Endothelial cell of umbilical vein (primary cell): ENCODE measurements around the gene C16orf95.

Experiments used
- CTCF ChIP-seq, 2 donors: IDR thresholded peaks; 1 replicate in 1 of 2; 2 replicates in 1 of 2; pipeline ENCODE4 v1.5.1; 2011; ENCODE audit warnings: low read length in 2 of 2, mild to moderate bottlenecking in 2 of 2, moderate library complexity in 2 of 2, control low read depth in 1 of 2, inconsistent platforms in 1 of 2, low read depth in 1 of 2; ENCODE audit not compliant: insufficient read depth in 1 of 2; ENCODE audit errors: extremely low read depth in 1 of 2
- EZH2 ChIP-seq: IDR thresholded peaks from 2 replicates; pipeline ENCODE4 v1.6.1; 2012; ENCODE audit warnings: borderline replicate concordance, low read depth, mild to moderate bottlenecking, moderate library complexity, low read length, inconsistent platforms; ENCODE audit not compliant: severe bottlenecking
- JUN ChIP-seq: IDR thresholded peaks from 2 replicates; pipeline ENCODE4 v1.6.1; 2011; ENCODE audit warnings: borderline replicate concordance, low read depth; ENCODE audit not compliant: insufficient read length, insufficient read depth
- MYC ChIP-seq: IDR thresholded peaks from one replicate; pipeline ENCODE4 v1.6.1; 2011; ENCODE audit warnings: mild to moderate bottlenecking, low read depth, low read length
- POLR2A ChIP-seq: IDR thresholded peaks from 2 replicates; pipeline ENCODE4 v1.6.1; 2012; ENCODE audit warnings: low read depth, mild to moderate bottlenecking, control low read depth, low read length
- POLR2AphosphoS5 ChIP-seq: IDR thresholded peaks from 2 replicates; pipeline ENCODE4 v1.6.1; 2012; ENCODE audit warnings: low read depth, mild to moderate bottlenecking, control low read depth, low read length, moderate library complexity; ENCODE audit not compliant: insufficient read depth

GRCh38 chr16:87322360-87322759 lies 5.2 kb upstream of the C16orf95 start:
- TF ChIP-seq CTCF (IDR thresholded peaks at IDR 0.05; ENCODE audit: extremely low read depth in 1 of 2, insufficient read depth in 1 of 2, low read depth in 1 of 2, low read length in 2 of 2) (no peak), JUN (no peak), EZH2 (no peak), POLR2A (no peak), MYC (no peak), POLR2AphosphoS5 (no peak)
